ENCODE measurements around the gene BCO1. TPM values are rescaled to one million over a fixed set of nuclear protein-coding genes. Genes with fewer than 3 reads are reported as not detected.

BCO1 gene
- total RNA-seq, 1 donor from 2014 or later = not detected

DNA sequence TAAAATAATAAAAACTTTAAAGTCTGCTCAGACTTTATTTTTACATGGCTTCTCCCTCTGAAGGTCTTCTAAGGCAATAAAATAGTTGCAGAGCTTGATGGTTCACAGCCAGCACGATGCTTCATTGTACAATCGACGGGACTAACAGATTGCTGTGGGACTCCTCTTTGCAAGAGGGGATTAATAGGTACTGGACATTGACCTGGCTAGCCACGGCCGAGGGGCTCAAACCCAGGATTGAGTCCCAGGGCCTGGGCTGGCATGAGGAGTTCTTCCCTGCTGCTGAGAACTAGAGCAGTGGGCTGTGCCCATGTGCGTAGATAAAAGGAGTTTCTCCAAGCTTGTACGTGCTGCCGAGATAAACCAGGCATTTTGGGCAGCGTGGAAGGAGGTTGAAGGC is 52.6 kb downstream of the BCO1 start:
- Mint-ChIP-seq H3K9me3 (no peaks in the 10 kb centered on the region), H3K27me3 (ENCODE audit: insufficient read depth) (peaks cover 6% of the 10 kb centered on the region), H3K4me3 (no peak overlapping the region), H3K27ac (no peak overlapping the region), H3K4me1 (ENCODE audit: low read depth) (no peaks in the 10 kb centered on the region), H3K36me3 (ENCODE audit: low read depth) (no peaks in the 10 kb centered on the region)
- DNase-seq (ENCODE audit: low spot score) = no peak
- intact Hi-C loops (cut with micrococcal nuclease) = no loop called here

DNA sequence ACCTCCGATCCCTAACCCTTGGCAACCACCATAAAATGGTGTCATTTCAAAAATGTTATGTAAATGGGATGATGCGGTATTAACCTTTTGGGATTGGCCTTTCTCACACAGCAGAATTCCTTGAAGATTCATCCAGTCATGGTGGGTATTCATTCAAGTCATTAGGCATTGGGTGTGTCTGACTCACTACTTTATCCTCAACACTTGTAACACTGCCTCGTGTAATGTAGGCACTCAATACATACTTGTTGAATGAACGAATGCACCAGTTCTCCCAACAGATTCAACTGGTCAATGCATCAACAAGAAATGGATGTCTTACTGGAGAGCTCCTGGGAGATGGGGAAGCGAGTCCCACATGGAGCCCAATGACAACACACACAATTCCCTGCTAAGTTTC is 54.4 kb downstream of the BCO1 start:
- no peak overlapping the region for H3K4me3 Mint-ChIP-seq
- H3K27ac Mint-ChIP-seq = no peak overlapping the region
- H3K36me3 Mint-ChIP-seq (ENCODE audit: low read depth) = no peaks in the 10 kb centered on the region
- no peaks in the 10 kb centered on the region for H3K9me3 Mint-ChIP-seq
- peaks cover 7% of the 10 kb centered on the region for H3K27me3 Mint-ChIP-seq (ENCODE audit: insufficient read depth)
- DNase-seq (ENCODE audit: low spot score) = no peak
- no peaks in the 10 kb centered on the region for H3K4me1 Mint-ChIP-seq (ENCODE audit: low read depth)
- intact Hi-C loops (cut with micrococcal nuclease) = no loop called here

DNA sequence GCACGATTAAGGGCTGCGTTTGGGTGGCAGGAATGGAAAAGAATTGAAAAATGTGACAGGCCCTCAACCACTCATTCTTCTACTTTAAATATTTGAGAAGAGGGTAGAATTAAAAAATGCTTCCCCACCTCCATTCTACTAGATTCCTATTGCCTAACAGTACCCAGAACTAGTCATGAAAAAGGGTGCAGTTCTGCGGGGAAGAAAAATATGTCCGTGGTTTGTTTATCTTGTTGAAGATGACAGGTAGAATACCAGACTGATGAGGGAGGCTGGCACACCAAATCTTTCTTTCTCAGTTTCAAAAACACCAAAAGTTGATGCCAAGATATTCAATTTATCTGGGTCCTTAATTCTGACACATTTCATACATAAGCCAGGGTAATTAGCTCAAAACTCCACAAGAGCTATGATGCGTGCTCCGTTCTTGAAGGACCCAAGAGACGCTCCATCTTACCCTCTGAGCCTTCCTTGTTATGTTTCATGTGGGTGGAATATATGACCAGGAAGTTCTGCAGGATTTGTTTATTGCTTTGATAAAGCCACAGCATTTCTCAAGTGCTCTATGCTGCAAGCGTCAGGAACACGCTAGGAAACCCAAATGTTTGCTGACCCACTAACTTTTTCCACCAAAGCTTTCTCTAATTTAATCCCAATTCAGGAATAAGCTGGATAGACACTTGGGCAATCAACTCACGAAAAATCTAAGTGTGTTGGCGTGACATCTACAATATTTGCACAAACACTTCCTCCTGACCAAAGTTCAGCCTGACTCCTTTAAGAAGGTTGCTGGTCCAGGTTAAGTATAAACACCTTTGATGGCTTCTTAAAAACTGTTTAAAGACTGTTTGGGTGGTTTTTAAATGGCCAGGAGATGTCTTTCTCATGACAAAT is 55.7 kb downstream of the BCO1 start:
- H3K4me1 Mint-ChIP-seq (ENCODE audit: low read depth) = no peaks in the 10 kb centered on the region
- H3K27me3 Mint-ChIP-seq (ENCODE audit: insufficient read depth) = peaks cover 11% of the 10 kb centered on the region
- DNase-seq (ENCODE audit: low spot score) = no peak
- H3K9me3 Mint-ChIP-seq = no peaks in the 10 kb centered on the region
- H3K27ac Mint-ChIP-seq = no peak overlapping the region
- H3K4me3 Mint-ChIP-seq = no peak overlapping the region
- intact Hi-C loops (cut with micrococcal nuclease) = no loop called here
- no peaks in the 10 kb centered on the region for H3K36me3 Mint-ChIP-seq (ENCODE audit: low read depth)

DNA sequence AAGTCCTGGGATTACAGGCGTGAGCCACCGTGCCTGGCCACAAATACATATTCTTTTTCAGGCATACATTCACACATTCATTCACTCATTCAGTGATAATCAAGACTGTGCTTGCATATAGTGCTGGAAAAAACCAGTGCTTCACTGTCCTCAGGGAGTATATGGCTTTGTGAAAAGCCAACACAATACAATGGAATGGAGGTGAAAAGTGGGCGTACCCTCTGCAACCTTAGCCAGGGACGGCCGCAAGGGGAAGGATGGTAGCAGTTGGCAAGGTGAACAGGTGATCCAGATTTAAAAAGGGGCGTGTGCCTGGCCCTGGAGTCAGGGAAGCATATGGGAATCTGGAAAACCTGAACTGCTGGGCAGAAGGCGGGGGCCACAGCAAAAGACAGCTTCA is 58.1 kb downstream of the BCO1 start:
- peaks cover 11% of the 10 kb centered on the region for H3K27me3 Mint-ChIP-seq (ENCODE audit: insufficient read depth)
- H3K4me1 Mint-ChIP-seq (ENCODE audit: low read depth) = no peaks in the 10 kb centered on the region
- H3K9me3 Mint-ChIP-seq = no peaks in the 10 kb centered on the region
- no peaks in the 10 kb centered on the region for H3K36me3 Mint-ChIP-seq (ENCODE audit: low read depth)
- no peak overlapping the region for H3K27ac Mint-ChIP-seq
- H3K4me3 Mint-ChIP-seq = no peak overlapping the region
- intact Hi-C loops (cut with micrococcal nuclease) = no loop called here
- no peak for DNase-seq (ENCODE audit: low spot score)

DNA sequence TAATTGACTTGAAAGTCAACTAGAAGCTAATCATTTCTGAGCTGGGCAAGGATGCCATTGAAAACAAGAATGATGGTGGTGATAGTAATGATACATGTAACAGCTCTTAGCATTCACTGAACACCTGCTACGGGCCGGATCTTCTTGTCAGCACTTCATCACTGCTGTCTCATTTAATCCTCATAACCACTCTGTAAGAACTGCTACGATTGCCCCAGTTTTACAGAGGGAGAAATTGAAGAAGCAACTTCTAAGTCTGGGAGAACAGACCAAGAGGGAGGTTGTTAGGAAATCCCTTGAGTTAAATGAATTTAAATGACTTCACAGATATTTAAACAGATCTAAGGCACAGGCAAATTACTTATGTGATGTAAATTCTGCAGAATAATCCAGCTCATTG is 69.3 kb downstream of the BCO1 start:
- DNase-seq (ENCODE audit: low spot score) = no peak
- Mint-ChIP-seq H3K4me1 (ENCODE audit: low read depth) (peaks cover 48% of the 10 kb centered on the region), H3K36me3 (ENCODE audit: low read depth) (no peaks in the 10 kb centered on the region), H3K27ac (no peak overlapping the region), H3K9me3 (no peaks in the 10 kb centered on the region), H3K27me3 (ENCODE audit: insufficient read depth) (peaks cover 3% of the 10 kb centered on the region), H3K4me3 (no peak overlapping the region)
- intact Hi-C loops (cut with micrococcal nuclease) = no loop called here

DNA sequence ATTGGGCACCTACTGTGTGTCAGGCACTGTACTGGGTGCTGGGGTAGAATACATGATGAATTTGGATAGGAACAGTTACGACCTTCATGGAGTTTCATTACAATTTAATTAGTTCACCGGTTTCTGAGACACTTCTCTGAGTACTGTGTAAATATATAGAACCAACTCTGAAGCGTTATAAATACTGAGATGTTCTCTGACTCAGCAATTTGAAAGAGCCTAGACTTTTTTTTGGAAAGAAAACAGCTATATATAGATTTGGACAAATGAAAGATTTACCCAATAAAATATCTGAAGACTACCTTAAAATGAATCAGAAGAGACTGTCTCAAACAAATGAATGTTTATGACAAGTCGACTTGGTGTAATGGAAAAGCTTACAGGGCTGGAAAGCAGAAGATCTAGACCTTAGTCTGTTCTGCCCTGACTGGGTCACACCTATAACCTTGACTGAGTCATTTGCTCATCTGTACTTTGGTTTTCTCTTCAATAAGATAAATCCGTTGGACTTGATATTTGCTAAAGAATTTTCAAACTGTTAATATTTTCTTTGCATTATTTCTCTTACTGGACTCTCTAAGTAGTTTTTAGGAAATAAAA is 71.7 kb downstream of the BCO1 start:
- Mint-ChIP-seq H3K36me3 (ENCODE audit: low read depth) (no peaks in the 10 kb centered on the region), H3K27ac (peak overlapping the region; percentile 64), H3K4me3 (no peak overlapping the region), H3K4me1 (ENCODE audit: low read depth) (peaks cover 66% of the 10 kb centered on the region), H3K9me3 (no peaks in the 10 kb centered on the region), H3K27me3 (ENCODE audit: insufficient read depth) (peaks cover 3% of the 10 kb centered on the region)
- intact Hi-C loops (cut with micrococcal nuclease) = loop anchor here (1.0 to 10.0 kb wide), 8 partner anchors 25 to 1345 kb away; partner anchors contain the start of gene CMIP
- DNase-seq (ENCODE audit: low spot score) = no peak

DNA sequence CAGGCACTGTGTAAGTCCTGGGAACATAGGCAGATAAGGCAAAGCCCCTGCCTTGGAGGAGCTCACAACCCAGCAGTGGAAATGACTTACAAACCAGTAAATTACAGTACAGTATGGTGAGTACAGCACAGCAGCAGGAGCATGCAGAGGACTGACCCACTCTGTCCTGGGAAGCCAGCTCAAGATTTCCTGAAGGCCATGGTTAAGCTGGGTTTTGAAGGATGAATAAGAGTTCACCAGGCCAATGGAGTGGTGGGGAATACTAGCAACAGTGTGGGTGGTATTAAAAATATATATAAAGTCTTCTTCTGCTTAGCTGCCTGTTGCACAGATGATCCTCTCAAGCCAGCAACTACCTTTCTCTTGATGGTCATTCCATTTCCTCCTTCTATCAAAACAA is 73.3 kb downstream of the BCO1 start:
- no peak for DNase-seq (ENCODE audit: low spot score)
- H3K27me3 Mint-ChIP-seq (ENCODE audit: insufficient read depth) = no peaks in the 10 kb centered on the region
- H3K4me3 Mint-ChIP-seq = peak overlapping the region; percentile 2
- intact Hi-C loops (cut with micrococcal nuclease) = loop anchor here (2.0 to 10.0 kb wide), 7 partner anchors 41 to 1343 kb away; partner anchors contain the start of gene CMIP
- peaks cover 78% of the 10 kb centered on the region for H3K4me1 Mint-ChIP-seq (ENCODE audit: low read depth)
- peaks cover 2% of the 10 kb centered on the region for H3K36me3 Mint-ChIP-seq (ENCODE audit: low read depth)
- H3K9me3 Mint-ChIP-seq = no peaks in the 10 kb centered on the region
- no peak overlapping the region for H3K27ac Mint-ChIP-seq

DNA sequence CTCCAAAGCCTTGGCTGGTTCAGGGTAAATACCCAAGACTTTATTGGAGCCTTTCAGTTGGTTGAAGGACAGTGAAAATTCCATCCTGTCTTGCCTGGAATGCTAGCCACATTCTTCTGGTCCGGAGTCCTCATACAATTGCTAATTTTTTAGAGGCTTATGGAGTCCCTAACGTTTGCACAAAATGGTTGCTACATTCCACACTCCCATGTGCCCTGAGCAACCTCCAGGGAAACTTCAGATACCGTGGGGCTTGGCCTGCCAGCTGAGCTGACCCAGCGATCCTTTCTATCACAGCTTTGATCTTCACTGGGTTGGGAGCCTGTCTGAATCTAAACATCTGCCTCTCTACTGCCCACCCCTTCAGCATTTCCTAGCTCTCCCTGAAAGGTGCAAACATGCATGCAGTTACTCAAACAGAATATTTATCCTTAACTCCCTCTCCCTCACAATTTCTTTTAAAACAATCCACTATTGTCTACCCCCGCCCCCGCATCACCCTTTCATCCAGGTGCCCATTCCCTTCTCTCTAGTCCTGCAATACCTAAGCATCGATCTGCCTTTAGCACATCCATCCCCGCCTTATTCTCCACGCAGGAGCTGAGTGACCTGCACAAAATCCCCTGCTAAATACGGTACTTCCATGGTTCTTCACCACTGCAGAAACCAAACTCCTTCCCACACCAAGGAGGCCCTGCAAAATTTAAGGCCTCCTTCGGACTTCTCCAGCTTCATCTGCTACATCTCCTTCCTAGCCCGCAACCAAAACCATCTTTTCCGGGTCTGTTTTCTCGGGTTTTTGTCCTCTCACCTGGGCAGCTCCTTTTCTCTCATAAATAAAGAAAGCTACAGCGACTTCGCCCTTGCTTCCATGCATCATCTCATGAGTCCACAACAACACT is 75.5 kb downstream of the BCO1 start:
- peak overlapping the region; percentile 83 for H3K27ac Mint-ChIP-seq
- peaks cover 2% of the 10 kb centered on the region for H3K36me3 Mint-ChIP-seq (ENCODE audit: low read depth)
- H3K9me3 Mint-ChIP-seq = no peaks in the 10 kb centered on the region
- H3K27me3 Mint-ChIP-seq (ENCODE audit: insufficient read depth) = no peaks in the 10 kb centered on the region
- DNase-seq (ENCODE audit: low spot score) = no peak
- peaks cover 77% of the 10 kb centered on the region for H3K4me1 Mint-ChIP-seq (ENCODE audit: low read depth)
- H3K4me3 Mint-ChIP-seq = peak overlapping the region; percentile 85
- intact Hi-C loops (cut with micrococcal nuclease) = loop anchor here (1.0 to 10.0 kb wide), 14 partner anchors 21 to 1341 kb away; partner anchors contain the start of genes ATMIN, CENPN, CMIP and GCSH

DNA sequence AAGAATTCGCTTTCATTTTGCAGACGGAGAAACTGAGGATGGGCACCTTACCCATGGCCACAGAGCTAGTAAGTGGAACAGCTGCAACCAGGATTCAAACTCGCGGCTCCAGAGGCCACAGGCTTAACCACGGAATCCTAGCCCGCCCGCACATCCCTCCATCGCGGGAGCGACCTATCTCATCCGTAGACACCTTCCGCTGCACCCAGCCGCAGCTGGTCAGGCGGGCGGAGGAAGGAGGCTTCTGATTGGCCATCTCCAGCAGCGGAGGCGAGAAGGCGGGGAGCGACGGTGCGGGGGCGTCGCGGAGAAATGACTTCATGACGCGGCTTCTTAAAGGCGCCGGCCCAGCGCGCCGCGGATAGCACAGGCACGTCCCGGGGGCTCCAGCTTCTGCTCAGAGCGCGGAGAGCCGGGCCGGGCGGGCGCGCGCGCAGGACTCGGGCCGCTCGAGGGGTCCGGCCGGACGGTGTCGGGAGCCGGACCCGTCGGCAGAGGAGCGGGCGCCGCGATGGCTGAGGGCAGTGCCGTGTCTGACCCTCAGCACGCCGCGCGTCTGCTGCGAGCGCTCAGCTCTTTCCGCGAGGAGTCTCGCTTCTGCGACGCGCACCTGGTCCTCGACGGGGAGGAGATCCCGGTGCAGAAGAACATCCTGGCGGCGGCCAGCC is 76.2 kb downstream of the BCO1 start, which contains the start of gene GAN:
Gene GAN (plus strand): TSS at position 360 of the 668 bp plus-strand sequence. CDS start 152 bp downstream, at position 512.
- intact Hi-C loops (cut with micrococcal nuclease) = loop anchor here (1.0 to 10.0 kb wide), 15 partner anchors 21 to 1340 kb away; partner anchors contain the start of genes ATMIN, CENPN, CMIP and GCSH
- Mint-ChIP-seq H3K4me1 (ENCODE audit: low read depth) (peaks cover 76% of the 10 kb centered on the region), H3K4me3 (peak within 1 kb of the TSS; percentile 90)

DNA sequence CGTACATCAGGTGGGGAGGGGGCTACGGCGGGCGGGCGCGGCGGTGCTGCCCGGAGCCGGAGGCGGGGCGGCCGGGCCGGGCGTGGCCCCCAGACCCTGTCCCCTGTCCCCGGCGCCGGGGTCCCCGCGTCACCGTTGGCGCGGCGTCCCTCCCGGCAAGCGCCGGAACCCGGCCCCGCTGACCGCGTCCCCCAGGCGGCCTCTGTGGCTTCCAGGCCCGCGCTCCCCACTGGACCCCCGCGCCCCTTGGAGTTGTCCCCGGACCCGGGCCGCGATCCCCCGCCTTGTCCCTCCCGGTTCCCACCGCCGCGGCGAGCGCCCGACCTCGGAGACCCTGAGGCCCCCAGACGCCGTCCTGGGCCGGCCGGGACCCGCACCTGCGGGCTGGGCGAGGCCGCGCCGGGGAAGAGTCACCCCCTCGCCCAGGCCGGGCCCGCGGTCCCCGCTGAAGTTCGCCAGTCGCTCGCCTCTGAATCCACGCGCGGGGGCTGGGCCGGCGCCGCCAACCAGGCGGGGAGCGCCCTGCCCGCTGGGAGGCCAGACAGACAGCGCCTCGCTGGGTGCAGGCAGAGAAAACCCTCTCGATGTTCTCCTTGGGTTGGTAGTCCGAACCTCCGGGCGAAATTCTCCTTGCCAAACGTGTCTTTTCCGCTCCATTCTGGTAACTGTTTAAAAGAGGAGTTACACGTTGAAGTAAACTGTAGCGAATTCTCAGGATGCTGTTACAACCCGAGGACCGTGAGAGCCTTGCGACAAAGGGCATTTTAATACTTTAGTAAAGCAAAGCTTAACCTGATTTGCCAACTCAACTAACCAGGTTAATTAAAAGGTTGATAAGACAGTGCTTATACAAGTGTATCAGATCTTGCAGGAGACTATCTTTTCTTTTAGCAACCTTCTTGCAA is 77.0 kb downstream of the BCO1 start:
- intact Hi-C loops (cut with micrococcal nuclease) = loop anchor here (2.0 to 10.0 kb wide), 4 partner anchors 52 to 1339 kb away; partner anchors contain the start of gene MPHOSPH6
- H3K9me3 Mint-ChIP-seq = no peaks in the 10 kb centered on the region
- DNase-seq (ENCODE audit: low spot score) = peak; percentile 44
- H3K27me3 Mint-ChIP-seq (ENCODE audit: insufficient read depth) = no peaks in the 10 kb centered on the region
- H3K27ac Mint-ChIP-seq = peak overlapping the region; percentile 69
- peak overlapping the region; percentile 90 for H3K4me3 Mint-ChIP-seq
- peaks cover 70% of the 10 kb centered on the region for H3K4me1 Mint-ChIP-seq (ENCODE audit: low read depth)
- peaks cover 2% of the 10 kb centered on the region for H3K36me3 Mint-ChIP-seq (ENCODE audit: low read depth)

More for the DNA sequence above, 76.2 kb downstream of the BCO1 start, which contains the start of gene GAN:
- Mint-ChIP-seq H3K36me3 (ENCODE audit: low read depth) (peaks cover 2% of the 10 kb centered on the region), H3K27ac (peak within 1 kb of the TSS; percentile 83), H3K27me3 (ENCODE audit: insufficient read depth) (no peaks in the 10 kb centered on the region), H3K9me3 (no peaks in the 10 kb centered on the region)
- DNase-seq (ENCODE audit: low spot score) = peak; percentile 95

DNA sequence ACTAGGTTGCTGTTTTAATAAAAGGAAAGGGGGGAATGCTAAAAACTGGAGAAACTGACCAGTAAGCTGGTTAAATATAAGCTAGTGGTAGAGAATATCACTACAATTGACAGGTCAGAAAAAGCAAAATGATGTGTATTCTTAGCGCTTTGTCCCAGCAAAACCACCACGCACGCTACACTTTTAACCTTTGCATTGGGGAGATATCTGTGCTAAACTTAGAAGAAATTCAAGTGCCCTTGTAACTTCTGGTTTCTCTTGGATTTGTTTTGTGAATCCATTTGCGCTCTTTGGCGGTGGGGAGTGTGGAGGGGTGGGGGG is 77.6 kb downstream of the BCO1 start:
- no peak for DNase-seq (ENCODE audit: low spot score)
- Mint-ChIP-seq H3K9me3 (no peaks in the 10 kb centered on the region), H3K4me3 (peak overlapping the region; percentile 90), H3K27ac (peak overlapping the region; percentile 66), H3K4me1 (ENCODE audit: low read depth) (peaks cover 71% of the 10 kb centered on the region), H3K36me3 (ENCODE audit: low read depth) (peaks cover 2% of the 10 kb centered on the region), H3K27me3 (ENCODE audit: insufficient read depth) (no peaks in the 10 kb centered on the region)
- intact Hi-C loops (cut with micrococcal nuclease) = loop anchor here (5.0 to 10.0 kb wide), 2 partner anchors 51 to 1339 kb away; no protein-coding TSS in a partner anchor
